GM12878 (cell line): ENCODE results near the gene PI4KA. TPM values are rescaled to one million over a fixed set of nuclear protein-coding genes. Genes with fewer than 3 reads are reported as not detected.

Experiments used
- ATAC-seq: fragments of 200-7000 bp; cut with Tn5 transposase; 3 replicates; pipeline ENCODE4 v1.9.1; 2020; ENCODE audit warnings: mild to moderate bottlenecking, moderate library complexity
- BruUV-seq: library from RNA; stranded (reverse); fragments of 400-500 nt; replicated peaks from 2 replicates; lab custom pipeline; 2021; lab: Mats Ljungman, UMichigan
- CTCF ChIA-PET: fragments of 300-600 bp; sonication (Branson Sonifier 250); formaldehyde crosslinking; extraction: SDS; loops from one replicate; lab custom pipeline; 2021; ENCODE audit warnings: inconsistent platforms; lab: Yijun Ruan, JAX
- POLR2A ChIA-PET: fragments of 350-600 bp; formaldehyde crosslinking; extraction: SDS; loops from one replicate; lab custom pipeline; 2021; ENCODE audit warnings: inconsistent platforms; lab: Charles Lee
- RAD21 ChIA-PET: fragments of 300-600 bp; sonication (Branson Sonifier 250); formaldehyde crosslinking; loops from one replicate; lab custom pipeline; 2023; ENCODE audit warnings: antibody characterized with exemption; ENCODE audit not compliant: unreplicated experiment; lab: Charles Lee
- SMC1A ChIA-PET: fragments of 300-600 bp; sonication (Branson Sonifier 250); formaldehyde crosslinking; loops from one replicate; lab custom pipeline; 2023; ENCODE audit not compliant: unreplicated experiment, uncharacterized antibody; lab: Charles Lee
- DNase-seq: peaks from one replicate; pipeline ENCODE4 v3.0.0-alpha.2; 2011; ENCODE audit warnings: low read depth, low spot score
- FAIRE-seq: peaks from 3 replicates; lab custom pipeline; 2011; peaks lifted over from hg19 to GRCh38; lab: Jason Lieb, UNC
- H2AFZ ChIP-seq: 2 replicates; pipeline ENCODE4 v1.6.0; 2011; ENCODE audit warnings: low read depth, low read length, control low read depth; ENCODE audit not compliant: control insufficient read depth
- H3K27ac ChIP-seq: 2 replicates; pipeline ENCODE4 v1.5.1; 2011; ENCODE audit warnings: control low read depth; ENCODE audit not compliant: control insufficient read depth, insufficient read depth
- H3K27me3 ChIP-seq, 2 experiments: replicated peaks in 1 of 2; 2 replicates each; pipeline versions ENCODE4 v1.6.0 to v1.6.1; 2011; ENCODE audit warnings: low read length in 1 of 2; ENCODE audit not compliant: control insufficient read depth in 2 of 2, insufficient read depth in 2 of 2
- H3K36me3 ChIP-seq, 2 experiments: 2 replicates each; pipeline ENCODE4 v1.5.1; 2011; ENCODE audit warnings: low read length in 1 of 2; ENCODE audit not compliant: control insufficient read depth in 2 of 2, insufficient read depth in 2 of 2
- H3K4me1 ChIP-seq: 2 replicates; pipeline ENCODE4 v1.6.1; 2011; ENCODE audit warnings: mild to moderate bottlenecking, low read length, moderate library complexity, mixed read lengths; ENCODE audit not compliant: control insufficient read depth, insufficient read depth
- H3K4me2 ChIP-seq: 2 replicates; pipeline ENCODE4 v1.6.0; 2011; ENCODE audit warnings: control low read depth; ENCODE audit not compliant: control insufficient read depth, insufficient read depth
- H3K4me3 ChIP-seq: fragments of 200-600 bp; sonication (generic); 2 replicates; pipeline ENCODE4 v1.5.1; 2016
- H3K79me2 ChIP-seq: 2 replicates; pipeline ENCODE4 v1.6.0; 2011; ENCODE audit warnings: low read length; ENCODE audit not compliant: control insufficient read depth, insufficient read depth
- H3K9ac ChIP-seq: 2 replicates; pipeline ENCODE4 v1.8.0; 2011; ENCODE audit warnings: low read length, control low read depth, mixed read lengths; ENCODE audit not compliant: control insufficient read depth, insufficient read depth
- H3K9me3 ChIP-seq: replicated peaks from 3 replicates; pipeline ENCODE4 v1.5.1; 2011; ENCODE audit warnings: mild to moderate bottlenecking, low read length; ENCODE audit not compliant: control insufficient read depth, insufficient read depth
- H4K20me1 ChIP-seq: 2 replicates; pipeline ENCODE4 v1.6.0; 2011; ENCODE audit not compliant: control insufficient read depth, insufficient read depth
- ASH2L ChIP-seq: fragments of 300-600, 200-600 bp; sonication (generic); IDR thresholded peaks from 2 replicates; pipeline ENCODE4 v1.6.1; 2017; ENCODE audit warnings: low read depth, mild to moderate bottlenecking, borderline replicate concordance
- CBX3 ChIP-seq: fragments of 200-600 bp; sonication (generic); IDR thresholded peaks from 2 replicates; pipeline ENCODE4 v1.6.1; 2016; ENCODE audit warnings: low read depth, borderline replicate concordance
- CREM ChIP-seq: IDR thresholded peaks from 2 replicates; pipeline ENCODE4 v1.6.1; 2014; ENCODE audit warnings: antibody characterized with exemption, low read depth
- FOS ChIP-seq: IDR thresholded peaks from 3 replicates; pipeline ENCODE4 v1.6.1; 2011; ENCODE audit warnings: borderline replicate concordance; ENCODE audit not compliant: insufficient read length; ENCODE audit errors: extremely low read depth
- IKZF2 ChIP-seq, 2 experiments: fragments of 450-650 bp; IDR thresholded peaks; 2 replicates each; pipeline ENCODE4 v1.6.1; 2017; ENCODE audit warnings: mild to moderate bottlenecking in 2 of 2, moderate library complexity in 2 of 2
- NBN ChIP-seq: fragments of 450-650 bp; IDR thresholded peaks from 2 replicates; pipeline ENCODE4 v1.6.1; 2016
- RBBP5 ChIP-seq: fragments of 200-600 bp; sonication (generic); conservative IDR thresholded peaks from 2 replicates; pipeline ENCODE4 v1.6.1; 2016
- RELB ChIP-seq: fragments of 450-650 bp; IDR thresholded peaks from 2 replicates; pipeline ENCODE4 v1.6.1; 2017; ENCODE audit warnings: low read depth, mild to moderate bottlenecking, moderate library complexity
- SPI1 ChIP-seq: IDR thresholded peaks from 2 replicates; pipeline ENCODE4 v1.6.1; 2011; ENCODE audit warnings: low read depth, mild to moderate bottlenecking, low read length, moderate library complexity, borderline replicate concordance; ENCODE audit not compliant: insufficient read depth
- SRF ChIP-seq, 2 experiments: IDR thresholded peaks; 2 replicates each; pipeline ENCODE4 v1.6.1; 2011; ENCODE audit warnings: low read depth in 2 of 2, low read length in 2 of 2, mild to moderate bottlenecking in 1 of 2, moderate library complexity in 1 of 2
- TARDBP ChIP-seq: IDR thresholded peaks from 2 replicates; pipeline ENCODE4 v1.6.1; 2016; ENCODE audit warnings: borderline replicate concordance
- TCF12 ChIP-seq: IDR thresholded peaks from 2 replicates; pipeline ENCODE4 v1.6.1; 2011; ENCODE audit warnings: low read depth, mild to moderate bottlenecking, low read length
- YY1 ChIP-seq: IDR thresholded peaks from 2 replicates; pipeline ENCODE4 v1.6.1; 2011; ENCODE audit warnings: low read depth, mild to moderate bottlenecking, low read length
- ZNF384 ChIP-seq: IDR thresholded peaks from 2 replicates; pipeline ENCODE4 v1.6.1; 2012; ENCODE audit warnings: low read depth, mild to moderate bottlenecking, low read length, improper control_type of control experiment, borderline replicate concordance
- WGBS: methylation state at CpG from one replicate; pipeline ENCODE4 v1.1.6; 2016; ENCODE audit warnings: low lambda C conversion rate; ENCODE audit not compliant: insufficient replicate concordance, insufficient coverage; ENCODE audit errors: missing lambda C conversion rate; 5-methylcytosine and 5-hydroxymethylcytosine counted together
- in situ Hi-C: fragments of 300-500 bp; cut with MboI; formaldehyde crosslinking; loops from 9 replicates; pipeline ENCODE4 v1.14.3; 2018; ENCODE audit warnings: mixed read lengths
- intact Hi-C: fragments of 100-400 bp; cut with micrococcal nuclease; formaldehyde crosslinking; loops from one replicate; pipeline ENCODE4 v1.14.2; 2022; ENCODE audit not compliant: unreplicated experiment
- polyA plus RNA-seq, 11 experiments: library from polyadenylated mRNA; depleted of rRNA in 4 of 11; unstranded in 6 of 11; stranded (reverse) in 5 of 11; fragments of >200 nt; fragmentation: Nextera tagmentation in 4 of 11; fragmentation: Illumina TruSeq in 1 of 11; extraction: Ambion mirVana in 4 of 11; extraction: Trizol in 1 of 11; gene quantifications; 1 replicate in 1 of 11; 2 replicates in 10 of 11; pipeline versions ENCODE4 v1.2.1 to v1.2.3, GENCODE V29; 2011 to 2016; ENCODE audit warnings: inconsistent platforms in 2 of 11, missing spikeins in 2 of 11, low read depth in 1 of 11
- total RNA-seq, 4 experiments: library from RNA; depleted of rRNA in 3 of 4; stranded (reverse); fragments of >200 nt in 3 of 4; fragmentation: Illumina TruSeq in 1 of 4; extraction: Trizol in 1 of 4; gene quantifications; 2 replicates each; pipeline versions ENCODE4 v1.2.1 to v1.2.3, GENCODE V29; 2013 to 2021

The PI4KA gene
- total and polyA plus RNA-seq, 10 of the 15 experiments (the other 5 are each of a cell fraction or from before 2014, with no cell fraction given): 4.2 to 78.4 (median 42.1) TPM

- no peaks in the 10 kb centered on the region for H3K79me2 ChIP-seq
- TF ChIP-seq IKZF2 (IDR thresholded peaks at IDR 0.05): no peak
- no peak for TF ChIP-seq ASH2L
- no peak for TF ChIP-seq RELB
- no peak for TF ChIP-seq FOS
- no peak for TF ChIP-seq ZNF384
- no peak for TF ChIP-seq NBN
- TF ChIP-seq SPI1: no peak
- no peak for TF ChIP-seq YY1
- TF ChIP-seq RBBP5: no peak
- no peak for TF ChIP-seq CBX3
- no peak for TF ChIP-seq TARDBP
- no peak for TF ChIP-seq CREM
- TF ChIP-seq SRF (IDR thresholded peaks at IDR 0.05; ENCODE audit: low read depth in 2 of 2, low read length in 2 of 2): no peak
- TF ChIP-seq TCF12: no peak
- TF ChIP-seq, all 136 proteins: peak for 0
- RAD21 ChIA-PET: no interaction called here
- in situ Hi-C loops (no loop called here), intact Hi-C loops (no loop called here)
- DNase-seq (no peak), FAIRE-seq (no peak), ATAC-seq (no peak)
- no peaks in the 10 kb centered on the region for H3K27me3 ChIP-seq
- CTCF ChIA-PET: no interaction called here
- no peak overlapping the region for H2AFZ ChIP-seq
- no peaks in the 10 kb centered on the region for H3K9me3 ChIP-seq
- BruUV-seq: no TSS peak
- peaks cover 8 to 10% of the 10 kb centered on the region in 2 experiments for H3K36me3 ChIP-seq
- no peaks in the 10 kb centered on the region for H4K20me1 ChIP-seq
- 78% methylated on average over 5 of the region's 5 CpGs for WGBS
- H3K9ac ChIP-seq: no peak overlapping the region
- no peak overlapping the region for H3K27ac ChIP-seq
- POLR2A ChIA-PET: no interaction called here
- H3K4me3 ChIP-seq: no peak overlapping the region
- H3K4me2 ChIP-seq: no peak overlapping the region
- SMC1A ChIA-PET: no interaction called here
- no peaks in the 10 kb centered on the region for H3K4me1 ChIP-seq
Measured at GRCh38 chr22:20887375-20887774, 28.8 kb upstream of the PI4KA start.
